GM18517 (cell line): ENCODE data around the gene NAA40.

Experiments used
- ATAC-seq: cut with Tn5 transposase; IDR thresholded peaks from one replicate; pipeline ENCODE4 v1.9.1; 2021; ENCODE audit warnings: mild to moderate bottlenecking, moderate library complexity; ENCODE audit not compliant: unreplicated experiment

The NAA40 gene

DNA sequence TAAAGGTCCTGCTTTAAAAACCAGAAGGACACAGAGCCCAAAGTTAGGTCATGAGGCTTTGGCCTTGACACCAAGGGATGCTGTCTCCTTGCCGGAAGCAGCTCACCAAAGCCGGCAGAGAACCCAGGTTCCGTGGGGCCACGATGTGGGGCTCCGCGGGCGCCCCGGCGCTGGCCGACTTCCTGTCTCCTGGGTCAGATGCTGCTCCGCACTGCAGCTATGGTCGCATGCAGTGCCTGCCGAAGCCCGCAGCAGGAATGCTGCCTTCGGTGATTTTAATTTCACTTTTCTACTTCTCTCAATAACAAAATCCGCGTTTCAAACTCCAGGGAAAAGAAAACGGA is 47.0 kb downstream of the NAA40 start:
- no peak for ATAC-seq

DNA sequence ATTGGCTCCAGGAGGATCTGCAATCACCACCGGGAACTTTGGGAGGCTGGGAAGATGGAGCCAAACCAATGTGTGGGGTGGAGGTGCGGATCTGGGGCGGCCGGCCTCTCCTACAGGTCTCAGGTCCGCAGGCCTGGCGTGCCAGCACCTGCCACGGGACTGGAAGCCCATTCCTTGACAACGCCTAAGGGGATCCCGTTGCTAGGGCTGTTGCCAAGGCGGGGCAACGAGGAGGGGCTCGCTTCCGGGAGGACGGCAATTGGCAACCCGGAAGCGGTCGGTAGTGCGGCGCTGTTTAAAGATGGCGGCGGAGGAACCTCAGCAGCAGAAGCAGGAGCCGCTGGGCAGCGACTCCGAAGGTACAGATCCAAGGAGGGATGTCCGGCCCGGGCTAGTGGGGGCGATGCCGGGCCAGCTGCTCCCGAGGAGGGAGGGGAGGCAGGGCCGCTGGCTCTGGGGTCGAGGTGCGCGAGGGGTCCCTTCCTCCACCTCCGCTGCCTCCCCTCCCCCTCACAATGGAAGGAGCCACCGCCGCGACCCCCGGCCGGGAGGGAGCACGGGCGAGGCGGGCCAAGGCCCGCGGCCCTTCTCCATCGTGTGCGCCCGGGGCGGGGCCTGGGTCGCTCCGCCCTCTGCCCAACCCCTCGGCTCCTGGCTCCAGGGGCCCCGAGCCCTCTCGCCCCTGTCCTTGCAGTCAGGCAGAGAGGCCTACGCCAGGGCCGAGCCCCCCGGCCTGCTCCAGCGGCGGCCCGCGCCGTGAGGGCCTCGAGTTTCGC is 47.5 kb downstream of the NAA40 start, which contains the start of gene OTUB1:
OTUB1 (plus strand) TSS at position 283 of the 776 bp plus-strand sequence; CDS start at position 302, 19 bp downstream.
- peak; percentile 80 for ATAC-seq

DNA sequence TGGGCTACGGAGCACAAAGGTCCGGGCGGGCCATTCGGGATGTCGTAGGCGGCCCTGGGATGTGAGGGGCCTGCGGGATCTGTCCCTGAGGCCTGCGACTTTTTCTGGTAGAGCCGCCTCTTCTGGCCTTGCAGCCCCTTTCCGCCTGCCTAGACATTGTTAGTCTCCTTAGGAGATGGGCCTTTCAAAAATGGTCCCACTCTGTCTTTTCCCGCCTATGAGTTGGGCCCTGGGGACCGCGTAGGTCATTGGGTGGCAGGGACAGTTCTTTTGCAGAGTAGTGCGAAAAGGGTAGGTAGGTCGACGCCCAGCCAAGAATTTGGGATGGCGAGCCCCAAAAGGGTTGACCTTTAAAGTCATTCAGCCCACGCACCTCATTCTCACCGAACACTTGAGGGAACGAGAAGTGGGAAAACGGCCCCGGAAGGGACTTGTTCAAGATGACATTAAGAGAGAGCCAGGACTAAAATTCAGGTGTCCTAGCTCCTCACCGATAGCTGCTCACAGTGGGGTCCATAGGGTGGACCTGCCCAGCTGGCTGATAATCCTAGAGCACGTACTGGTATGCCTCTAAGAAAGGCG is 48.2 kb downstream of the NAA40 start:
- ATAC-seq, result no peak

- no peak for ATAC-seq
Observed at GRCh38 chr11:63991558-63991957, 52.8 kb downstream of the NAA40 start.

- no peak for ATAC-seq
Observed at GRCh38 chr11:63993100-63993499, 54.3 kb downstream of the NAA40 start.

DNA sequence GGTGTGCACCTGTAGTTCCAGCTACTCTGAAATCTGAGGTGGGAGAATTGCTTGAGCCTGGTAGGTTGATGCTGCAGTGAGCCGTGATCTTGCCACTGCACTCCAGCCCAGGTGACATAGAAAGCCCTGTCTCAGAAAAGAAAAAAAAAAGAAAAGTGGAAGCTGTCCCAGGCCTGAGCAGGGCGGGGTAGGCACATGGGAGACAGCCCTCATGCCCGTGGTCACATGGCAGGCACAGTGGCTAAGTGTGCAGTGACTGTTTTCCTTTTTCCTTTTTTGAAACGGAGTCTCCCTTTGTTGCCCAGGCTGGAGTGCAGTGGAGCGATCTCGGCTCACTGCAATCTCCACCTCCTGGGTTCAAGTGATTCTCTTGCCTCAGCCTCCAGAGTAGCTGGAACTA is 55.2 kb downstream of the NAA40 start:
- ATAC-seq, result no peak

DNA sequence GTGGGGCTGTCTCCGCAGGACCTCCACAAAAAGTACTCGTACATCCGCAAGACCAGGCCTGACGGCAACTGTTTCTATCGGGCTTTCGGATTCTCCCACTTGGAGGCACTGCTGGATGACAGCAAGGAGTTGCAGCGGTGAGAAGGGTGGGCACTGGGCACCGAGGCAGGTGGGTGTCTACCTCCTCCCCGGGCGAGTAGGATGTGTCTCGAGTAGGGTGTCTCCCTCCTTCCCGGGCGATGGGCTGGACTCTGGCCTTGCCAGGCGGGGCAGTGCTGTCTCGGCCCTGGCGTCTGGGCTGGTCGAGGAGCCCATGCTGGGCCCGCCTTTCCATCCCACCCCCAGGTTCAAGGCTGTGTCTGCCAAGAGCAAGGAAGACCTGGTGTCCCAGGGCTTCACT is 57.7 kb downstream of the NAA40 start:
- ATAC-seq, result no peak

GRCh38 chr11:63997104-63997700 is 58.4 kb downstream of the NAA40 start:
- no peak for ATAC-seq

- no peak for ATAC-seq
Observed at GRCh38 chr11:63997801-63998337, 59.1 kb downstream of the NAA40 start.

- ATAC-seq, result no peak
Observed at GRCh38 chr11:63998558-63999348, 60.0 kb downstream of the NAA40 start.

DNA sequence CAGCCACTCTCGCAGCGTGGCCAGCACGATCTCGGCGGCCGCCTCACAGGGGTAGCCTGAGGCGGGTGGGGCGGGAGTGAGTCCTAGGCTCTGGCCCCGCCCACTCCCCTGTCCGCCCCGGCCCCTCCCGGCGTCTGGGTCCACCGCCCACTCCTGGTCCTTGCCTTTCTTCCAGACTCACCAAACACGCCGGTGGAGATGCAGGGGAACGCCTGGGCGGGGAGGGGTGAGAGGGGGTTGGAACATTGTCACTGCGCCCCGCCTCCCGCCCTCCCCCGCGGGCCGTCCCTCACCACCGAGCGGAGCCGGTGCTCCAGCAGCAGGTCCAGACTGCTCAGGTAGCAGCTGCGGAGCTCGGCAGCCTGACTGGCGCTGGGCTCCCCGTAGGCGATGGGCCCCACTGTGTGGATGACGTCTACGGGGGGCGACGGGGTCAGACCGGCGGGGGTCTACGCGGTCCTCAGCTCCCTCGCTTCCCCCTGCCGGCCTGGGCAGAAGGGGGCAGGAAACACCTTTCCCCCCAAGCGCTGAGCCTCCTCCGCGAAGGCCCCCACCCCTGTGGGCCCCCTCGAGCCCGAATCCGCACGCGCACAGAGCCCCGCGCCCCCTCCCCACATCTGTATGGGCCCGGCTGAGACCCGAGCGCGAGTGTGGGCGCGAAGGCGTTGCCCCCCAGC is 60.7 kb downstream of the NAA40 start:
- no peak for ATAC-seq

DNA sequence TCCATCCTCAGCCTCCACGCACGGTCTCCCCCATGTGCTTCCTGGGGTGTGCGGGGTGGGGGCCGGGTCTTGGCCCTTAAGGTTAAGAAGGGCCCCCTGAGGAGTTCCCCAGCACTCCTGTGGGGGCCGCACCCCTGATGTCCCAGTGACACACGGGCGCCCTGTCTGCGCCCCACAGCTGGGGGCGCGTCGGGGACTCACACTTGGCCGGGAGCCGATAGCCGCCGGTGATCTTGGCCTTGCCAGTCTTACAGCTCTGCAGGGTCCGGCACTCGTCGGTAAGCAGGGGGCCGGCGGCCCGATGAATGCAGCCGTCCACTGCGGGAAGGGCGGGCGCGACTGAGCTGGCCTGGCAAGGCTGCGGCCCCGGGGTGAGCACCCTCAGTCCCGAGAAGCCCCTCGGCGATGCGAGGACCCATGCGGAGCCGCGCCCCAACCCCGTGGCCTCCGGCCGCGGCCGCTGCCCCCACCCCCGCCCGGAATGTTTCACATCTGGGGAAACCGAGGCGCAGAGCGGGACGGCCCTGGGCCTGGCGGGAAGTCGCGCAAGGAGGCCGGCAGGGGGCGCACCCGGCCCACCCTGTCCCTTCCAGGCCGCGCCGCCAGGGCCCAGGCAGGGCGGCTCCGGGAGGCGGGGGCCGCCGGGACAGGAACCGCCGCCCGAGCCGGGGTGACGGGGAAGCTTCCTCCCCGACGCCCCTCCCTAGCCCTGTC is 61.4 kb downstream of the NAA40 start:
- ATAC-seq, result no peak

GRCh38 chr11:64000740-64001483 is 62.1 kb downstream of the NAA40 start:
- no peak for ATAC-seq

DNA sequence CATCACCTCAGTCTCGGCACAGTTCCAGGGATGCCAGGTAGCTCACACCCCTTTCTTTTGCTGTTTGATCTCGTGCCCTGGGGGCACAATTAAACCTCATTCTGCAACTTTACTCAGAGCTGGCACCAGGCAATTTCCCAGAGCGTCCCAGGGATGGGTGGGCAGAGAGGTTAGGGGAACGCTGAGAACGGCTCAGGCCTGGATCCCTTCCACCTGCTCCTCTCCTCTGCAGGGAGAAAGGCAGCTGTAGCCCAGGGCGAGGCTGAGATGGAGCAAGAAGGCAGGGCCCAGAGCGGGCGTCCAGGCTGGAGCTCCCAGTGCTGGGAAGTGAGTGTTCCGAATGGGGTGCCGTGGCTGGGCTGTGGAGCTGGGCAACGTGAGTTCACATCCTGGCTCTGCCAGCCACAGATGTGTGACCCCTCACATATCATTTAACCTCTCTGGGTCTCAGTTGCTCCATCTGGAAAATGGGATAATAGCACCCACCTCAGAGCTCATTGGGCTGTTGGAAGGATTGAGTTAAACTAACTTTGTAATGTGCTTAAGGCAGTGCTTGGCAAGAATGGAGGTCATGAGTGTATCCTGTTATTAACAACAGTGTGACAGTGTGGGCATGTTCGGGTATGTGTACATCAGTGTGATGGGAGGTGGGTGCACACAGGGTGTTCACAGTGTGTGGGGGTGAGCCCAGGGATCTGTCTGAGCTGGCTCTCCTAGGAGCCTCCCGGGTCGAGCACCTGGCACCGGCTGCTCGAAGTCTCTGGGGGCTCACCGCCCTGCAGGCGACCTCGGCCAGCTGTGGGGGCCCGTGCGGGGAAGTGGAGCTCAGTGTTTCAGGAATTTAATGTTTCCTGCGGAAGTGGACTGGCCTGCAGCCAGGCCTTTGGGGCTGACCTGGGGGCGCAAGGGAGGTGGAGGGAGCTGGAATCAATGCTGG is 63.0 kb downstream of the NAA40 start:
- no peak for ATAC-seq

- ATAC-seq, result no peak
Observed at GRCh38 chr11:64003807-64004589, 65.2 kb downstream of the NAA40 start.

DNA sequence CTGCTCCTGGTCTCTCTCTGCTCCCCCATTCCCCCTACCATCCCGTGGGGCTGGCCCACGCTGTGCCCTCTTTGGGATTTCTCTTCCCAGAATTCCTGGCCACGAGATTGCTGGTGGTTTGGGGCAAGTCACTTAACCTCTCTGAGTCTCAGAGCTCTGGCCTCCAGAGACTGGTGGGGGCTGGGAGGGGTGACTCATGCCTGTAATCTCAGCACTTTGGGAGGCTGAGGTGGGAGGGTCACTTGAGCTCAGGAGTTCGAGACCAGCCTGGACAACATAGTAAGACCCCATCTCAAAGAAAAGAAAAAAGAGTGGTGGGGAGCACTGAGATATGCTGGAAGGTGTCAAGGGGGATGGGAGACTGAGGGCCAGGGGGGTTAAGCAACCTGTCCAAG is 65.8 kb downstream of the NAA40 start:
- ATAC-seq, result no peak

- no peak for ATAC-seq
Observed at GRCh38 chr11:64005691-64006090, 66.9 kb downstream of the NAA40 start.
